ENCODE measurements around the gene KIF22.

GRCh38 chr16:29789775-29790182 is 772 bp upstream of the KIF22 start:
- no peak for TF ChIP-seq CTCF (IDR thresholded peaks at IDR 0.05; ENCODE audit: low read length)
- TF ChIP-seq EZH2 (optimal IDR thresholded peaks at IDR 0.05; ENCODE audit: low read depth, low read length): no peak

Data from MM.1S (cell line).